Osteoblast (primary cell): ENCODE data around the gene ATL1. TPM values are rescaled to one million over a fixed set of nuclear protein-coding genes. Genes with fewer than 3 reads are reported as not detected.
A peak's percentile ranks its signal among the peaks of the same experiment; 100 is the strongest.

ENCODE experiments used
- DNase-seq: peaks from one replicate; pipeline ENCODE4 v3.0.0; 2011; ENCODE audit warnings: low spot score, mixed read lengths; ENCODE audit not compliant: insufficient read length; ENCODE audit errors: missing footprints
- H2AFZ ChIP-seq: 2 replicates; pipeline ENCODE4 v1.6.0; 2011; ENCODE audit warnings: mild to moderate bottlenecking, low read length
- H3K27ac ChIP-seq: 2 replicates; pipeline ENCODE4 v1.5.1; 2011; ENCODE audit warnings: mild to moderate bottlenecking, low read depth, low read length, moderate library complexity
- H3K27me3 ChIP-seq: 2 replicates; pipeline ENCODE4 v1.6.0; 2012; ENCODE audit warnings: mild to moderate bottlenecking, control low read depth, inconsistent platforms, low read length, moderate library complexity; ENCODE audit not compliant: insufficient read depth
- H3K36me3 ChIP-seq: 2 replicates; pipeline ENCODE4 v1.5.1; 2011; ENCODE audit warnings: mild to moderate bottlenecking, low read length, control low read depth, moderate library complexity; ENCODE audit not compliant: insufficient read depth
- H3K4me1 ChIP-seq: 2 replicates; pipeline ENCODE4 v1.5.1; 2011; ENCODE audit warnings: mild to moderate bottlenecking, low read length, control low read depth, moderate library complexity; ENCODE audit not compliant: insufficient read depth
- H3K4me2 ChIP-seq: 2 replicates; pipeline ENCODE4 v1.6.0; 2011; ENCODE audit warnings: mild to moderate bottlenecking, low read length; ENCODE audit not compliant: insufficient read depth
- H3K4me3 ChIP-seq: fragments of 200-600 bp; sonication (generic); 3 replicates; pipeline ENCODE4 v1.5.1; 2012; ENCODE audit warnings: mild to moderate bottlenecking, low read length, inconsistent platforms; ENCODE audit not compliant: insufficient read depth
- H3K79me2 ChIP-seq: 2 replicates; pipeline ENCODE4 v1.6.0; 2012; ENCODE audit warnings: mild to moderate bottlenecking, low read length, control low read depth, inconsistent platforms; ENCODE audit not compliant: insufficient read depth
- H3K9me3 ChIP-seq: 2 replicates; pipeline ENCODE4 v1.5.1; 2011; ENCODE audit warnings: low read depth, low read length, control low read depth
- H4K20me1 ChIP-seq: 2 replicates; pipeline ENCODE4 v1.6.0; 2012; ENCODE audit warnings: mild to moderate bottlenecking, low read length, control low read depth; ENCODE audit not compliant: insufficient read depth
- total RNA-seq: library from RNA; depleted of rRNA; stranded (reverse); fragments of >200 nt; gene quantifications from 2 replicates; pipeline ENCODE4 v1.2.3, GENCODE V29; 2012
- TF ChIP-seq, protein P1 (sequence below): IDR thresholded peaks from 2 replicates; pipeline ENCODE4 v1.5.1; 2011; ENCODE audit warnings: mild to moderate bottlenecking, low read depth, low read length, moderate library complexity; ENCODE audit errors: extremely low read depth

The ATL1 gene
- total RNA-seq, 1 donor: 6.5 TPM

DNA sequence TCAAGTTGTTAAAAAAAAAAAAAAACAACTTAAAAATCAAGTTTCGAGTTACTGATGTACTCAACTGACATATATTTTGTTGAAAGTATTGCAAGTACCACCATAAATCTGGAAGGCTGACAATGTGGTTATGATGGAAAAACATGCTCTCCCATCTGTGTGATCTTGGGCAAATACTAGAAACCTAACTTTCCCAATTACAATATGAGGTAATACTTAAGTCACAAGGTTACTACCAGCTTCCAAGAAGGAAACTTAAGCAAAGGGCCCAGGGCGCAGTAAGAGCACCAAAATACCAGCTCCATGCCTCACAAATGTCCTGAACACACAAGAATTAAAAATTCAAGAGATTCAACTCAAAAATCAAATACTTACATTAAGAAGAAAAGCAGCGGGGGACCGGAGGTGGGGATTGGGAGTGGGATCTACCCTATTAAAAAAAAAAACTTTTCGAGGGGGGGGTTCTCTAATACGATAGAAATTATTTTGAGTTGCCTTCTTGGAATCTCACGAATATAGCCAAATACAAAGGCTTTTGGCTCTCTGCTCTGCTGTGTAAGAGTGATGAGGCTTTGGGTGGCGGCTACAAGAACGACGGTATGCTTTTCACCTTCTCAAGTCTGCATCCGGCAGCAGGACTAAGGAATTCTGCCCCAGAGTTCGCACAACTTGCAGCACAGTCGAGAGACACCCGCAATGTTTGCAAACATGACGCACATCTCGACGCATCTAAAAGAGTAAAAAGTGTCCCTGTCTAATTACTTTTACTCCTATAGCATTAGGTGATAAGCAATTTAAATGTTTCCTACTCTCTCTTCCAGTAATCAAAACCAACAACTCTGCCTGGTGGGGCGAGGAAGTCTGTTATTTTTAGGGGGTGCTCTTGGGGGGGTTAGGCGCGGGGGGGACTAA, 107.1 kb downstream of the ATL1 start:
- no peaks in the 10 kb centered on the region for H3K4me1 ChIP-seq
- TF ChIP-seq, protein P1, sequence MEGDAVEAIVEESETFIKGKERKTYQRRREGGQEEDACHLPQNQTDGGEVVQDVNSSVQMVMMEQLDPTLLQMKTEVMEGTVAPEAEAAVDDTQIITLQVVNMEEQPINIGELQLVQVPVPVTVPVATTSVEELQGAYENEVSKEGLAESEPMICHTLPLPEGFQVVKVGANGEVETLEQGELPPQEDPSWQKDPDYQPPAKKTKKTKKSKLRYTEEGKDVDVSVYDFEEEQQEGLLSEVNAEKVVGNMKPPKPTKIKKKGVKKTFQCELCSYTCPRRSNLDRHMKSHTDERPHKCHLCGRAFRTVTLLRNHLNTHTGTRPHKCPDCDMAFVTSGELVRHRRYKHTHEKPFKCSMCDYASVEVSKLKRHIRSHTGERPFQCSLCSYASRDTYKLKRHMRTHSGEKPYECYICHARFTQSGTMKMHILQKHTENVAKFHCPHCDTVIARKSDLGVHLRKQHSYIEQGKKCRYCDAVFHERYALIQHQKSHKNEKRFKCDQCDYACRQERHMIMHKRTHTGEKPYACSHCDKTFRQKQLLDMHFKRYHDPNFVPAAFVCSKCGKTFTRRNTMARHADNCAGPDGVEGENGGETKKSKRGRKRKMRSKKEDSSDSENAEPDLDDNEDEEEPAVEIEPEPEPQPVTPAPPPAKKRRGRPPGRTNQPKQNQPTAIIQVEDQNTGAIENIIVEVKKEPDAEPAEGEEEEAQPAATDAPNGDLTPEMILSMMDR: no peak
- no peaks in the 10 kb centered on the region for H3K9me3 ChIP-seq
- peak overlapping the region; percentile 87 for H3K27ac ChIP-seq
- H3K36me3 ChIP-seq: peaks cover 11% of the 10 kb centered on the region
- peak overlapping the region; percentile 86 for H3K4me3 ChIP-seq
- H4K20me1 ChIP-seq: no peaks in the 10 kb centered on the region
- H3K4me2 ChIP-seq: peak overlapping the region; percentile 91
- H3K27me3 ChIP-seq: no peaks in the 10 kb centered on the region
- DNase-seq: peak; percentile 54
- H2AFZ ChIP-seq: peak overlapping the region; percentile 50
- peaks cover 46% of the 10 kb centered on the region for H3K79me2 ChIP-seq

DNA sequence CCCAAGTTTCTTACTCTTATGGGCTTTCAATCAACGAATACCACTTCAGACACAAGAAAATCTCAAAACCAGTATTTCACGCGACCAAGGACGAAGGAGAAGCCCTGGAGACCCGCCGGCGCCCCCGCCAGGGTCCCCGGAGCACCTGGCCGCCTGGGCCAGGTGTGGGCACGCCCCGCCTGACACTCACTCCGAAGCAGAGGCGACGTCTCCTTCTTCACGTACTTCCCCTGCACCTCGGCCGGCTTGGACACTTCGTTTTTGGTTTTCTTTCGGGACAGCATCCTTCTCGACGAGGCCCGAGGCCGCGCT, 107.7 kb downstream of the ATL1 start:
- TF ChIP-seq, protein P1: no peak
- peaks cover 42% of the 10 kb centered on the region for H3K79me2 ChIP-seq
- peak overlapping the region; percentile 87 for H3K27ac ChIP-seq
- H3K4me3 ChIP-seq: peak overlapping the region; percentile 86
- no peaks in the 10 kb centered on the region for H4K20me1 ChIP-seq
- H2AFZ ChIP-seq: no peak overlapping the region
- H3K27me3 ChIP-seq: no peaks in the 10 kb centered on the region
- no peaks in the 10 kb centered on the region for H3K9me3 ChIP-seq
- peaks cover 8% of the 10 kb centered on the region for H3K36me3 ChIP-seq
- no peaks in the 10 kb centered on the region for H3K4me1 ChIP-seq
- peak overlapping the region; percentile 91 for H3K4me2 ChIP-seq
- no peak for DNase-seq

GRCh38 chr14:50667996-50668825, 108.3 kb downstream of the ATL1 start, which contains the start of gene SAV1:
TSS of gene SAV1 (minus strand) at chr14:50668306. CDS start at chr14:50667967, 339 bp downstream.
- no peaks in the 10 kb centered on the region for H3K9me3 ChIP-seq
- no peaks in the 10 kb centered on the region for H4K20me1 ChIP-seq
- peak within 1 kb of the TSS; percentile 86 for H3K4me3 ChIP-seq
- H3K36me3 ChIP-seq: peaks cover 8% of the 10 kb centered on the region
- peak within 1 kb of the TSS; percentile 91 for H3K4me2 ChIP-seq
- H3K79me2 ChIP-seq: peaks cover 39% of the 10 kb centered on the region
- H2AFZ ChIP-seq: peak within 1 kb of the TSS; percentile 89
- TF ChIP-seq, protein P1: no peak
- no peaks in the 10 kb centered on the region for H3K4me1 ChIP-seq
- DNase-seq: peak; percentile 93
- H3K27me3 ChIP-seq: no peaks in the 10 kb centered on the region
- H3K27ac ChIP-seq: peak within 1 kb of the TSS; percentile 87

GRCh38 chr14:50668826-50669143, 108.8 kb downstream of the ATL1 start:
- H3K79me2 ChIP-seq: peaks cover 36% of the 10 kb centered on the region
- no peak for DNase-seq
- H3K4me3 ChIP-seq: peak overlapping the region; percentile 86
- H3K27me3 ChIP-seq: no peaks in the 10 kb centered on the region
- H4K20me1 ChIP-seq: no peaks in the 10 kb centered on the region
- H3K4me2 ChIP-seq: peak overlapping the region; percentile 91
- H3K4me1 ChIP-seq: no peaks in the 10 kb centered on the region
- peaks cover 6% of the 10 kb centered on the region for H3K36me3 ChIP-seq
- H3K9me3 ChIP-seq: no peaks in the 10 kb centered on the region
- no peak overlapping the region for H3K27ac ChIP-seq
- TF ChIP-seq, protein P1: no peak
- H2AFZ ChIP-seq: peak overlapping the region; percentile 89
